Tongue (tissue), 2 donors: ENCODE data around the gene IRF2BP2. TPM values are rescaled to one million over a fixed set of nuclear protein-coding genes. Genes with fewer than 3 reads are reported as not detected.

Experiments
- DNase-seq: peaks from one replicate; pipeline ENCODE4 v3.0.0-alpha.2; 2015
- total RNA-seq: library from RNA; depleted of rRNA; stranded (reverse); fragments of >200 nt; gene quantifications from one replicate; pipeline ENCODE4 v1.2.3, GENCODE V29; 2014

IRF2BP2 gene
- total RNA-seq, 1 donor from 2014 or later: 135 TPM

DNA sequence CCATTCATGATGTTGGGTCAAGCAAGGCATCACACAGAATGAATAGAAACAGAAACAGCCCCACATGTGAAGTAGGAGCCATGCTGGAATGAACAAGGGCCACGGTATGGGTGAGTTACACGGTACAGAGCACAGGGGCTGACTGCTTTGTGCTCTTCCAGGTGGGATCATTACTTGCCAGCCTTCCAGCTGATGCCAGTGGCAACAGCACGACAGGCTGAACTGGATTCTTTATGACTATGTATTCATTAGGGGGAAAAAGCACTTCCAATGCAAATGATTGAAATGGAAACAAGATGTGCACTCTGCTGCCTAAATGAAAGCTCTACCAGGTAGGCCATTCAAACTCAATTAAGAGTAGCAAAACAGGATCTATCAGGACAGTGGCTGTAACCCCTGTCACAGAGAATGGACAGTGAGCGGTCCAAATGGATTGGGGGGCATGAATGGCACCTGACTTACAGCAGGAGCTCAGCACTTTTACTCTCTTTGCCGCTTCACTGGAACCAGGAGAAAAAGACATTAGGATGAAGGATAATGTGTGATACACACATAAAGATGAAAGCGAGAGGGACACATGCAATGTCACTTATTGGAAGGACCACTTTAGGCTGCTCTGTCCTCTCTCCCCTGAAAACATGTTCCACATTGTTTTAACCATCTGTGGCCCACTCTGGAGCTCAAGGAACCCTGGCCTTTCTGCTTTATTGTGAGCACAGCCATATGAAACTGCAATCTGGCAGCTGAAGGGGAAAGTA lies 23.4 kb upstream of the IRF2BP2 start:
- no peak for DNase-seq

DNA sequence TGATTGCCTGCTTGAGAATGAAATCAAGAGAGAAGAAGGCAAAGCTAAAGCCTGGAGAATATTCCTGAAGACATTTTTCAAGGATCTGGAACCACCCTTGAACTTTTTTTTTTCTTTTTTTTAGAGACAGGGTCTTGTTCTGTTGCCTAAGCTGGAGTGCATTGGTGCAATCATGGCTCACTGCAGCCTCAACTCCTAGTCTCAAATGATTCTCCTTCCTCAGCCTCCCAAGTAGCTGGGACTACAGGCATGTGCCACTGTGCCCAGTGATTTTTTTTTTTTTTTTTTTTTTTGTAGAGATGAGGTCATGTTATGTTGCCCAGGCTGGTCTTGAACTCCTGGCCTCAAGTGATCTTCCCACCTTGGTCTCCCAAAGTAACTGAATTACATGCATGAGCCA lies 22.2 kb upstream of the IRF2BP2 start:
- DNase-seq: no peak

DNA sequence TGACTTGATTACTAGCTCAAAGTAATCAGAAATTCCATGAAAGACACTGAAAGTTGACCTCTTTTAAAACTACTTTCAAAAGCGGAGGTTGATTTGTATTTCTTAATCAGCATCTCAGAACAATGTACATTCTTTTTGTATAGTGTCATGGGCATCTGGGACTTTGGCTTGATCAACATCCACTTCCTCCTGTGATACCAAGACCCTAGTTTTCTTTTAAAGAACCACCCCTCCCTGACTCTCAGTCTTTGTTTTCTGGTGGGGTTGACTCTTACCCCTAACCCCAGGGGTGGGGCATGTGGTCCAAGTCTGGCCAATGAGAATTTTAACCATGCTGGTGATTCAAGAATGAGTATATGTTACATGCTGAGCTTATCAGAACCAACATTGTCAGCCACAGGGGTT lies 21.7 kb upstream of the IRF2BP2 start:
- no peak for DNase-seq

DNA sequence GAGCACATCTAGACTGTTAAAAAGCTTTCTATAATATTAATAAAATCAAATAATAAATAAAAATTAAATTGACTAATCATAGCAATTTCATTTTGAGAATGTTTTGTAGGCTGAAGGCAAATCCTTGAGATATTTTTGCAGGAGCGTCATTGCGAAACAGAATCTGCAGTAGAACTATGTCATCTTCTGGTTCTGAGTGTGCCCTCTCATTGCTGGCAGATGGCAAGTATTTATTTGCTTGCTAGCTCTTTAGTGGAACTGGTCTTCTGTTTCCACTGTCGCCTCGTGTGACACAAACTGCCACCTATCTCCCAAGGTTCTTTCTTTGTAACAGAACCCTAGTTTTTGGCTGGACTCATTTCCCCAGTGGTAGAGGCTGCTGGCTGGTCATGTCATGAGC lies 19.0 kb upstream of the IRF2BP2 start:
- no peak for DNase-seq

DNA sequence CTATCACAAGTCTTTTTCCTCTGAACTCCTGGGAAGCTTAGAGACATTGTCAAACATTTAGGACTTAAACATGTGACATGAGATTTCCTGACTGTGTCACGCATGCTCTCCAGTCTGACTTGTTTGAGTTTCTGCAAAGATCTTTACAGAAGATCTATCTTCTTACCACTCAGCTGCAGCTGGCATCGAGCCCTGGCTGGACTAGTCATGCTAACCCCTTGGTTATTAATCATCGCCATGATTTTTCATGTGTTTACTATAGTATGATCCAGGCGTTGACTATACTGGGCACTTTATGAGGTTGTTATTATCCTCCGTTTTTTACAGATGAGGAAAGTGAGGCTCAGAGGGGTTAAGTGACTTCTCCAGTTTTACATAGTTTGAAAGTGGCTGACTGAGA lies 18.1 kb upstream of the IRF2BP2 start:
- no peak for DNase-seq

DNA sequence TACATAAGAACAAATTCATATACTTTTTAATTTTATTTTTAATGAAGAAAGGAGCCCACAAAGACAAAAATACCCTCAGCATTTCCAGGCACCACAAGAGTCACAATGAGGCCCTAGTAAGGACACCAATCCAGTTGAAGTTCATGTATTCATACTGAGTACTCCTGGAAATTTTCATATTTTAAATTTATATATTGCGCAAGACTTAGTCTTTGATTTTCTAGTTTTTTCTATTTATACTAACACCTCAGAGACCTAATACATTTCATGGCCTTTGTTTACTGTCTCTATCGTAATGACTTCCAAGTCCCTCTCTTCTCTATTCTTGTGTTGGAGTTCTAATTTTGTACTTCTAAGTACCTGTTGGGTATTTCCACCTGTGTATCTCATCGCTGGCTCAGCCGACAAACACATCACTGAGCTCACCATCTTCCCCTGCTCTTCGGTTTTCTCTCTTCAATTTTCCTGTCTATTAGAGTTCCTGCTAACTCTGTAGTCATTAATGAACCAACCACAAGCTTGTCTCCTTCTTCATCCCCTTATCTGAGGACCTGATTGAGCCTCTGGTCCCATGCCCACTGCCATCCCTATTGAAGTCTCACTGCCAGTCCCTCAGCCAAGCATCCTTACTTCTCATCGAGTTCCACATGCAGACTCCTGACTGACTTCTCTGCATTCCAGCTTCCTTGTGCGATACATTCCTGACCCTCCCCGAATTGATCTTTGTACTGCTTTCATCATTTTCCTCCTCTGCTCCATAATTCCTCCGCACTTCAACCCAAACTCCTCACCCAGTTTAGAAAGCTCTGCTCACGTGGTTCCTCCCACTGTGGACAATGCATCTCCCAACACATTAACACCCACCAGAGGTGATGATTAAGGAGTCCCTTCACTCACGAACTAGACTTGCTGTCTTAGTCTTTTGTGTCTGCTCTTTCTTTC lies 17.3 kb upstream of the IRF2BP2 start:
- no peak for DNase-seq

DNA sequence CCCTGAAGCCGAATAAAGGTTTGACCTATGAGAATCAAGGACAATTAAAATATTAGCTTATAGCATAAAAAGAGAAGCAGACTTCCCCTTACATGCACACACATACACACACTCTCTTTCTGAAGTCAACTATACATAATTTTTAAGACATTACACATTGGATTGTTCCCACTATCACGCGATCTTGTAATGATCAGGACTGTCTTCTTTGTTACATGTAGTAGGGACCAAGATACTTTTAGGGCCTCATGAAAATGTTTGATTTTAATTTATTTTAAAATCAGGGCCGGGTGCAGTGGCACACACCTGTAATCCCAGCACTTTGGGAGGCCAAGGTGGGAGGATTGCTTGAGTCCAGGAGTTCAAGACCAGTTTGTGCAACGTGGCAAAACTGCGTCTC lies 16.4 kb upstream of the IRF2BP2 start:
- DNase-seq: no peak

DNA sequence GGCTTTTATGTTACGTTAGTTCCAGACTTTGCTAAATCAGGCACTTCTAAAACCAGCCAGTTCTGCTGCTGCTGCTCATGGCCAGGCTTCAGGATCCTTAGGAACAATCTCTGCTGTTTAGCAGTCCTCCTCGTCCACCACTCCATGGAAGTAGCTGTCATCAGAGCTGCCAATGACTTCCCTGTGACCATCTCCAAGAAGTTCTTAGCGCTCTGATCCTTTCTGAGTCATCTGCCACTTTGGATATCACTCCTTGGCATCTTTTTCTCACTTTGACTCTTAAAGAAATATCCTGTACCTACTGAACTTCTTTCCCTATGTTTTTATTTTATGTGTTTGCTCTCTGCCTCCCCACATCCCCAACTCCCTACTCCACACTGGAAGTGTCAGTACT lies 14.7 kb upstream of the IRF2BP2 start:
- no peak for DNase-seq

DNA sequence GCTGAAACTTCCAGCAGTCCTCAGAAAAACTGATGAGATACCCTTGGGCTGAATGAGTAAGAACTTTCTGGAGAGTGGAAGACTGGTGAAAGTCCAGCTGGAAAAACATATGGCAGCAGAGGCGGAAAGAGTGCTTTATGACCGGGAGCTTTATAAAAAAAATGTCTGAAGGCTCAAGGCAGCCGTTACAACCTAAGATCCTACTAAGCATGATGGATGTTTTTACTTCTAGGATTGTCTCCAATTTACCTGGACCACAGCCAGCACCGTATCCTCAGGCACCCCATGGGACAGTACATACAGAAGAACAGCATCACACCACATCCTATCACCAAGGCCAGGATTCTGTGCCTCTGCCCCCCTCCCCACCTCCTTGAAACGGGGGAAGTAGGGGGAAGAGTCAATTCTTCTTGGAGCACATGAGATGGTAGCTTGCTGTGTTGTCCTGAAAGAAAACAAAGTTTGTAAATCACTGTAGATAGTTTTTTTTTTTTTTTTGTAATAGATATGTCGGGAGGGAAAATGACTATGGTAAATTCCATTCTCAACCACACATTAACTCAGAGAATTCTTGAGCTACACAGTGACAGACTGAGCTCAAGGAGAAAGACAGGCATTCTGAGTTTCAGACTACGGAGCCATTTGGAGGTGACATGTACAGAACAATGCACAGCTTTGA lies 11.8 kb upstream of the IRF2BP2 start:
- DNase-seq: peak; percentile 84

DNA sequence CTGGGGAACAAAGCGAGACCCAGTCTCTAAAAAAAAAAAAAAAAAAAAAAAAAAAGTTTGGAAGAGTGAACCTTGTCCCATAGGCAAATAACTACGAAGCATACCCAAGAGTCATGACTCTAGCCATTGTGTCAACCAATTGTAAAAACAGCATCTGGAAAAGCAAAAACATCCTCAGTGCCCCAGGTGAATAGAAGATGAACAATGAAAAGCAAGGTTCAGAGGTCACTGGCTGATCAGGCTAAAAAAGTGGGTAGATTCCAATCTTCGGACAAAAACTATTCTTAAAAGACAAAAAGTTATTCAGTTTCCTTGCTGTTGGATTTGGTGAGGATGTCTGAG lies 11.1 kb upstream of the IRF2BP2 start:
- no peak for DNase-seq

DNA sequence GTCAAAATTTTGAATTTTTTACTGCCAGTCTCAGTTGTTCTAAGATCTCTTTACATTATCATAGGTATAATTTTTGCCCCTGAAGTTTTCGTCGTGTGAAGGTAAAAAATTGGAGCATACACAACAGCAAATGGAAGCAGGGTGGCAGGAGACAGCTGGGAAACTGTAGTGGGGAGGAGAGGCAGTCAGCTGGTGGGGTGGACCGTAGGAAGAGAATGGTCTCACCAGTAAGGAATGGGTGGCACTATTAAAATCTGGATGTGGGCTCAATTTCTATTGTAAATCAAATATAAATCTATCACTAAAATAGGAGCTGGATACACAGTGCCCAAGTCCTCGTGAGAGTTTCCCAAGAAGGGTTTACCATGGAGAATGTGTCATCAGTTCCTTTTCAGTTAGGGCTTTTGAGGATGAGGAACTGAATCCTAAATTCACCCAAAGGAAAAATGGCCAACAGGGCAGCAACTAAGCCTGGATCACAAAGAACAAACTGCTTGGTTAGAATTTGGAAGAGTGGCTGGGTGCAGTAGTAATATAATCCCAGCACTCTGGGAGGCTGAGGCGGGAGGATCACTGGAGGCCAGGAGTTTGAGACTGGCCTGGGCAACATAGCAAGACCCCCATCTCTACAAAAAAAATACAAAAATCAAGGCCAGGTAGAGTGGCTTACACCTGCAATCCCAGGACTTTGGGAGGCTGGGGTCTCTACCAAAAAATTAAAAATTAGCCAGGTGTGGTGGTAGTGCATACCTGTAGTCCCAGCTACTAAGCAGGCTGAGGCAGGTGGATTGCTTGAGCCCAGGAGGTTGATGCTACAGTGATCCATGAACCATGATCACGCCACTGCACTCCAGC lies 10.5 kb upstream of the IRF2BP2 start:
- peak; percentile 57 for DNase-seq

DNA sequence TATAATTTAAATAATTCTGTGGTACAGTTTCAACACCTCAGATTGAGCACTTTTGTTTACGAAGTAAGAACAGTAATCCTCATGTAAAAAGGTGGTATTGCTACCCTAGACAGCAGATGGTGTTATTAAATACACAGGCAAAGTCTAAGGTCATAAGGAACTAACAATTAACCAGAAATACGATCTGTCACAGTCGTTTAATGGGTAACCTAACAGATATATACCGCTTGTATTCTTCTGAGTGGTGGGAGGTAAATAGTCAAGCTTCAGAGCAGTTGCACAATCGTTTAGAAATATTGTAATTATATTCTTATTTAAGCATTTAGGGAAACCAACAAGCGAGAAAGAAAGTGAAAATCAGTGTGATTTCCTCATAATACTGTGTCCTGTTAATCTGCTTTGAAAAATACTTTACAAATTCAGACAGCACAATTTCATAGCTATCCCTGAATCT lies 9.8 kb upstream of the IRF2BP2 start:
- no peak for DNase-seq

DNA sequence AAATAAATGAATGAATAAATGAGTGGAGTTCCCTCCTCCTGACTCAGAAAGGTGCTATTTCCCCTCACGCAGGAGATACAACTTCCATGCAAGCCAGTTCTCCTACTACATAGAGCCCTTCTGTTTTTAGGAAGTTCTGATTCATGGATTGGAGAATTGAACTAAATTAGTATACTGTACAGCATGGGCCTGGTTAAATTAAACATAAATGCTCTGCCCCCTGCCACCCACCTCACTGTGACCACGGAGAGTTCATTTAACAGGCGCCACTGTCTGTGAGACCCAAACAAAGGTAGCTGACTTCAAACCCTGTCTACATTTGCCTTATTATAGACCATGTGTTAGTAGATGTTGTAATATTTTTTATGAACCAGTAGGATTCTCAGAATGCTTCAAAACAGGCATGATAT lies 9.1 kb upstream of the IRF2BP2 start:
- DNase-seq: peak; percentile 21

DNA sequence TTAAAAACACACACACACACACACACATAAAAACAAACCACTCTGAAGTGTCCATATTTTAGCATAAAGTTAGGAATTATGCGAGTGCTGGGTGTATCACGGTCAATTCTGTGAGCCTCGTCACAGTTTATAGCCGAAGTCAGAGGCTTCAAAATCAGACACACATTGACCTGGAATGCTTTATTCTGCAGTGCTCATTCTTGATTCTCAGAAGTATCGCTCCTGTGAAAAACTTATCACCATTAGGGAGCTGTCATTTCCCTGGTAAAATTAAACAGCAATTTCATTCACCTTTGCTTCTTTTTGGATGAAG lies 8.7 kb upstream of the IRF2BP2 start:
- no peak for DNase-seq

DNA sequence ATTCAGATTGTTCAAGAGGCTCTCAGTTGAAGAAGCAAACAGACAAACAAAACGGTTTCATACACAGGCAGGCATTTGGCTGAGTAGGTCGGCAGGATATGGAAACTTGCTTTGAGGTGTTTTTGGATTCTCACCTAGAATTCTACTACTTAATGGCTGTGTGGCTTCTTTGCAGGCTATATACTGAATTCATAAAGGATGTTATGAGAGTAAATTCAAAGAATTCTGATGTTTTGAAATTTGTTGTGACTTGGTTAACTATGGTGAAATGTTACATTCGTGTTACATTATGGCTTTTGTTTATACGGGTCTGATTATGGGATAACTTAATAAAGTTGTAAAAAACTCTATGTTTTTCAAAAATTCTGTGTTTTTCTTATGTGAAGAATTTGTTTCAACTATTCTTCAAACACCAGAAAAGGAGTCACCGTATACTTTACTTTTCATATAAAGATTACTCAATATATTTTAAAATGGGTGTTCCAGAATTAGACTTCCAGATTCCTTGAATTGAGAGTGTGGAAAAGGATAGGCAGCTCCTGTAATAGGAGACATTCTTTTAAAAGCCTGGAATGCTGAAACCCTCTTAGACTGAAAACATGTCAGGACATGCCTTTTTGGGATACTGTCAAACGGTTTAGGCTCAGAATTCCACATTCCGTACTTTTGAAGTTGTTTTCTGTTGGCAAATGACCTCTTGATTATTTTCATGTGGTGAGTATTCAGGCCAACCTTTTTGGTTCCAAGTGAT lies 8.2 kb upstream of the IRF2BP2 start:
- peak; percentile 76 for DNase-seq

DNA sequence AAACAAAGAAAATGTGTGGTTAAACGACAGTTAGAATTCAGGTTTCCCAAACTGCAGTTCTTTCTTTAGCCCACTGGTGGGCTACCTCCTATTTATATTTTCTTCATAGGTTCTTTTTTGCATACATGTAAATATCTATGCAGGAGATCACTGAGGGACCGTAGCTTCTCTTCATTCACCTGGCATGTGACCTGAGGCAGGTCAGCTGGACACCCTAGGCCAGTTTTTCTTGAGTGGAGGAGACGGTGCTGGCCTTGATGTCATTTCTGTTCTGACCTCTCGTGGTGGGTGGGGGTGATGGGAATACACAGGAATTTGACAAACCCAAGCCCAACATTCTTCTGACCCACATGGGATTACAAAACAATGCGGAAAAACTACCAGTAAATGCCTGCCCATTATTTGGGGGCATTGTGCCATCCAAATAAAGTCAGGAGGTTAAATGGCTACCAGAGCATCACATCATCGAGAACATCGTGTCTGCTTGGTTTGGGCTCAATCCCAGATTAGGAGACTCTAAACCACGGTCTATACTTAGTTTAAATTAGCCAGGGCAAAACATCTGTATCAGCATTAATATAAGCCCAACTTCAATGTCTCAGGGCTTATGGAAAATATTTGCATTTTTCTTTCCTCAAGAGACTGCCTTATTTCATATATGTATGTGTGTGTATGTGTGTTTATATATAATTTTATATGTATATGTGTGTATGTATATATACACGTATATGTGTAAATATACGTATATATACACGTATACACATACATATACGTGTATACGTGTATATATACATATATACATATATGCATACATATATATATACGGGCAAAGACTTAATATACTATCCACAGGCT lies 7.4 kb upstream of the IRF2BP2 start:
- DNase-seq: no peak

DNA sequence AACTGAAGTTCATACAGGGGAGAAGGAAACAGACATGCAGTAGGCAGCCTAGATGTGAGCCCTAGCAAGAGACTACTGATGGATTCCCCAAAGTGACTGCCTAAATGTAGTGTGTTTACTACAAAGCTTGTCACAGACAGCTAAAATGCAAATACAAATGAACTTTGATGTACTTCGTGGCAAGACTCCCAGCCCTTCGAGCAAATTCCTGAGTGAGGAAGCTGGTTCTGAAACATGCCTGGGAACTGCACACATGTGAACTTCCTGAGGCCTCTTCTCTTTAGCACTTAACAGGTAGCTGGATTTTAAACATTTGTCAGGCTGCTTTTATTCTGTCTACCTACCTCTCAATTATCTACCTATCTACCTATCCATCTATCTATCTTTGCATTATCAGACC lies 6.7 kb upstream of the IRF2BP2 start:
- DNase-seq: peak; percentile 45

DNA sequence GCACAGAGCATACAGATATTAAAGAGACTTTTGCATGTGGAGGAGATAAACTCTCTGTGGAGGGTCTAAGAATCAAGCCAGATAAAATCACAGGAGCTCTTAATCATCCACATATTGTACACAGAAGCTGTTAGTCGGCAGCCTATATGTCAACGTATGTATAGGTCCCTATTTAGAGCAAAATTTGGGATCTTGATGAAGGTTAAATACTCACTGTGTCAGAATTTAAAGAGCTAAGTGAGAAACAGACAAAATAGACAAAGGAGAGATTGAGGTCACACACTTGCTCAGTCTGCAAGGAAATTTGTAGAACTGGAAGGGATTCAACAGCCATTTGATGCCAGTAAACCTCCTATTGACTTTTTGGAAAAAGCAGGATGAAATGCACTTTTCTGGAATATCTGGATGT lies 4.1 kb upstream of the IRF2BP2 start:
- peak; percentile 69 for DNase-seq

DNA sequence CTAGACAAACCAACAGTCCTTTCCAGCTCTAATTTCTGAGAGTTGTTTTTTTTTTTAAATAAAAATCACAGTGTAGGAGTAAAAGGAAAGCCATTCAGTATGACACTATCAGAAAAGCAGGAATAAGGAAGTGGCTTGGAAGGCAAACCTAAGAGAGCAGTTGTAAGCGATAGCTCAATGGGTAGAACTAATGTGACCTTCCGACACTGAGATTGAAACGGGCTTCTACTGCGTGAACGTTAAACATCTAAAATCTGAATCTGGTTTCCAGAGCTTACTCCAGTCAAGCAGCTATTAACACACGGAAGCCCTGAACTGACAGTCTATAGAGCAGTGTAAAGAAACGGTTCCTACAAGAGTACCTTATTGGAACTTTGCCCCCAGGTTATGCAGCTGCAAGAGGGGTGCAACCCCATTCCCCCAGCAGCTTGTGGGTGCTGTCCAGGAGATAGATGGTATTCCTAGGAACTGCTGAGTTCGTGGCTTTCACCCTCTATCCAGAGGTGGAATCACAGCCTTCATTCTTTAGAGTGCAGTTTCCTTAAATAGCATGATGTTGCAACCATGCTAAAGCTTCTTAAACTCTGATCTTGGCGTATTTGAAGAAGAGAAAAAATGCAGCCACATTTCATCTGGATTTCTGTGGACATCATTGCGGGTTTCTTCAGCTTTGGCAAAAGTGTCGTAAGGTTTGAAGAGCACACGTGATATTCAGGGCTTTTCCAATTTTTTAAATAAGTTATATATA lies 3.3 kb upstream of the IRF2BP2 start:
- DNase-seq: peak; percentile 59
